ENCODE data around the gene KIF26B. TPM values are rescaled to one million over a fixed set of nuclear protein-coding genes. Genes with fewer than 3 reads are reported as not detected.

KIF26B gene
- polyA plus RNA-seq, 1 of the 3 experiments (the other 2 are of a cell fraction), result 2.6 TPM

DNA sequence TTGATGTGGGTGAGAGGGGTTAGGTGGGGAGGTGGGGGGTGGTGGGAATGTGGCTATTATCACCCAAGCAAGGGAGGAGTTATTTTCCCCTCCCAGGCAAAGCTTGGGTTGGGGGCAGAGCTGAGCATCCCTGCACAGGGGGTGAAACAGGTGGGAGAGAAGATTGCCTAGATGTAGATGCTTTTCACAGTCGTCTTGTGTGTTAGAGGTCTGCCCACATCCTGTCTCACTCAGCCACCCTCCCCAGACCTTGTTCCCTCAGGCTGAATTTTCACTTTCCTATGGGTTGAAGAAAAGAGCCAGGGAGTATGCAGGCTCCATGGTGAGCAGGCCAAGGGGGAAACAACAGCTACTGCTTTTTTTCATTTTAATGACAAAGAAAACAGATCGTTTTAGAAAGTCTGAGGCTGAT lies 223.5 kb downstream of the KIF26B start:
- no peak overlapping the region for H3K9ac ChIP-seq
- H3K9me3 ChIP-seq, result no peaks in the 10 kb centered on the region
- no peak overlapping the region for H2AFZ ChIP-seq (ENCODE audit: low read depth)
- 23% methylated on average over 2 of the region's 2 CpGs for WGBS (ENCODE audit: low lambda C conversion rate)
- DNase-seq, result peak; percentile 41
- H3K27ac ChIP-seq (ENCODE audit: low read depth in 2 of 2, low read length in 1 of 2), result peak overlapping the region in 1 of 2 experiments; percentile 71; a peak in 2 of 4 replicates
- no peaks in the 10 kb centered on the region for H3K9me2 ChIP-seq
- H3F3A ChIP-seq (replicated peaks; ENCODE audit: insufficient read depth), result no peaks in the 10 kb centered on the region
- no peak for TF ChIP-seq TCF12 (IDR thresholded peaks at IDR 0.05)
- TF ChIP-seq CHD2 (IDR thresholded peaks at IDR 0.05; ENCODE audit: low read length, partially characterized antibody), result no peak
- peak; percentile 60 for TF ChIP-seq GATA2 (CRISPR knock-in tag; IDR thresholded peaks at IDR 0.05)
- no peak for TF ChIP-seq EZH2phosphoT487 (IDR thresholded peaks at IDR 0.05; ENCODE audit: borderline replicate concordance, low read depth)
- TF ChIP-seq, protein P1, sequence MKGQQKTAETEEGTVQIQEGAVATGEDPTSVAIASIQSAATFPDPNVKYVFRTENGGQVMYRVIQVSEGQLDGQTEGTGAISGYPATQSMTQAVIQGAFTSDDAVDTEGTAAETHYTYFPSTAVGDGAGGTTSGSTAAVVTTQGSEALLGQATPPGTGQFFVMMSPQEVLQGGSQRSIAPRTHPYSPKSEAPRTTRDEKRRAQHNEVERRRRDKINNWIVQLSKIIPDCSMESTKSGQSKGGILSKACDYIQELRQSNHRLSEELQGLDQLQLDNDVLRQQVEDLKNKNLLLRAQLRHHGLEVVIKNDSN (IDR thresholded peaks at IDR 0.05; ENCODE audit: borderline replicate concordance, low read depth), result no peak
- no peak for TF ChIP-seq POLR2AphosphoS5 (IDR thresholded peaks at IDR 0.05; ENCODE audit: low read depth, low read length)
- TF ChIP-seq, protein P2, sequence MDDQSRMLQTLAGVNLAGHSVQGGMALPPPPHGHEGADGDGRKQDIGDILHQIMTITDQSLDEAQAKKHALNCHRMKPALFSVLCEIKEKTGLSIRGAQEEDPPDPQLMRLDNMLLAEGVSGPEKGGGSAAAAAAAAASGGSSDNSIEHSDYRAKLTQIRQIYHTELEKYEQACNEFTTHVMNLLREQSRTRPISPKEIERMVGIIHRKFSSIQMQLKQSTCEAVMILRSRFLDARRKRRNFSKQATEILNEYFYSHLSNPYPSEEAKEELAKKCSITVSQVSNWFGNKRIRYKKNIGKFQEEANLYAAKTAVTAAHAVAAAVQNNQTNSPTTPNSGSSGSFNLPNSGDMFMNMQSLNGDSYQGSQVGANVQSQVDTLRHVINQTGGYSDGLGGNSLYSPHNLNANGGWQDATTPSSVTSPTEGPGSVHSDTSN (IDR thresholded peaks at IDR 0.05), result no peak
- no peak for TF ChIP-seq TEAD4 (IDR thresholded peaks at IDR 0.05; ENCODE audit: borderline replicate concordance, insufficient read depth)
- H3K27me3 ChIP-seq (ENCODE audit: insufficient read depth), result no peaks in the 10 kb centered on the region
- no peak overlapping the region for H3K4me2 ChIP-seq
- no peaks in the 10 kb centered on the region for H3K79me2 ChIP-seq (ENCODE audit: insufficient read depth)
- H4K20me1 ChIP-seq (ENCODE audit: insufficient read depth), result no peaks in the 10 kb centered on the region
- H3K36me3 ChIP-seq (replicated peaks in 1 of 2; ENCODE audit: control insufficient read depth in 1 of 2, insufficient read depth in 2 of 2, low read length in 1 of 2), result peaks cover under 1 to 40% of the 10 kb centered on the region in 2 experiments
- CTCF ChIA-PET, result interaction anchor here (0.6 to 1.3 kb wide), 4 partner anchors 9 to 484 kb away, joined by 3 to 5 read pairs (median 3); no protein-coding TSS in a partner anchor
- H3K4me1 ChIP-seq (ENCODE audit: control insufficient read depth in 1 of 2, insufficient read depth in 2 of 2, low read depth in 1 of 2, low read length in 1 of 2), result peaks cover 0 to 26% of the 10 kb centered on the region in 2 experiments; a peak in 2 of 4 replicates
- POLR2A ChIA-PET, result no interaction called here
- no peak overlapping the region for H3K4me3 ChIP-seq (ENCODE audit: low read depth in 2 of 2, low read length in 1 of 2)

DNA sequence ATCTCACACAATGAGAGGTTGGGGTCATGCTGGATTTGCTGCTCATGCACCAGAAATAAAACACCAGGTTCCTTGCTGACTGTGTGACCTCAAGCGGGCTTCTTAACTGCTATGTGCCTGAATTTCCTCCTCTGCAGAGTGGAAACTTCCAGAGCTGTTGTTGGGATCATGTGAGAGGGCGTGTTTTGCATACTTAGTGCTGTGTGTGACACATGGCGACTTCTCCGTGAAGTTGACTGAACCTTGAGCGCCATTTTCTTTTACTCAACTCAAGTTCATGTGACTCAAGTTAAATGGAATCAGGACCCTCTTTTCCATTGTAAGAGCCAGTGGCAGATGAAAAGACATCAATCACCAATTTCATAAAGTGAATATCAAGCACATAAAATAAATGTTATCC lies 224.0 kb downstream of the KIF26B start:
- no peak for DNase-seq
- no peaks in the 10 kb centered on the region for H4K20me1 ChIP-seq (ENCODE audit: insufficient read depth)
- no peaks in the 10 kb centered on the region for H3K27me3 ChIP-seq (ENCODE audit: insufficient read depth)
- no peak overlapping the region for H3K9ac ChIP-seq
- peaks cover 0 to 44% of the 10 kb centered on the region in 2 experiments for H3K36me3 ChIP-seq (replicated peaks in 1 of 2; ENCODE audit: control insufficient read depth in 1 of 2, insufficient read depth in 2 of 2, low read length in 1 of 2)
- peaks cover 0 to 26% of the 10 kb centered on the region in 2 experiments; a peak in 2 of 4 replicates for H3K4me1 ChIP-seq (ENCODE audit: control insufficient read depth in 1 of 2, insufficient read depth in 2 of 2, low read depth in 1 of 2, low read length in 1 of 2)
- no peak overlapping the region for H2AFZ ChIP-seq (ENCODE audit: low read depth)
- no peaks in the 10 kb centered on the region for H3F3A ChIP-seq (replicated peaks; ENCODE audit: insufficient read depth)
- H3K9me3 ChIP-seq, result no peaks in the 10 kb centered on the region
- H3K4me3 ChIP-seq (ENCODE audit: low read depth in 2 of 2, low read length in 1 of 2), result no peak overlapping the region
- H3K27ac ChIP-seq (ENCODE audit: low read depth in 2 of 2, low read length in 1 of 2), result peak overlapping the region in 1 of 2 experiments; percentile 71; a peak in 2 of 4 replicates
- ChIA-PET POLR2A (no interaction called here), CTCF (interaction anchor here (1.2 to 1.3 kb wide), 3 partner anchors 9 to 223 kb away, joined by 3 to 5 read pairs (median 3); no protein-coding TSS in a partner anchor)
- WGBS (ENCODE audit: low lambda C conversion rate), result 88% methylated on average over 5 of the region's 5 CpGs
- H3K4me2 ChIP-seq, result no peak overlapping the region
- TF ChIP-seq ELF1 (IDR thresholded peaks at IDR 0.05) (no peak), FOXM1 (IDR thresholded peaks at IDR 0.05; ENCODE audit: low read depth) (no peak), JUND (IDR thresholded peaks at IDR 0.05) (no peak), GATA2 (CRISPR knock-in tag; IDR thresholded peaks at IDR 0.05) (no peak), RFX5 (IDR thresholded peaks at IDR 0.05; ENCODE audit: low read length) (no peak), MXI1 (IDR thresholded peaks at IDR 0.05; ENCODE audit: low read depth, low read length) (no peak), USF2 (IDR thresholded peaks at IDR 0.05; ENCODE audit: borderline replicate concordance, low read depth, low read length) (no peak), NRF1 (IDR thresholded peaks at IDR 0.05; ENCODE audit: low read depth, low read length) (no peak), TEAD4 (IDR thresholded peaks at IDR 0.05; ENCODE audit: borderline replicate concordance, insufficient read depth) (no peak)
- TF ChIP-seq, protein P1 (IDR thresholded peaks at IDR 0.05; ENCODE audit: borderline replicate concordance, low read depth), result no peak
- TF ChIP-seq, protein P3, sequence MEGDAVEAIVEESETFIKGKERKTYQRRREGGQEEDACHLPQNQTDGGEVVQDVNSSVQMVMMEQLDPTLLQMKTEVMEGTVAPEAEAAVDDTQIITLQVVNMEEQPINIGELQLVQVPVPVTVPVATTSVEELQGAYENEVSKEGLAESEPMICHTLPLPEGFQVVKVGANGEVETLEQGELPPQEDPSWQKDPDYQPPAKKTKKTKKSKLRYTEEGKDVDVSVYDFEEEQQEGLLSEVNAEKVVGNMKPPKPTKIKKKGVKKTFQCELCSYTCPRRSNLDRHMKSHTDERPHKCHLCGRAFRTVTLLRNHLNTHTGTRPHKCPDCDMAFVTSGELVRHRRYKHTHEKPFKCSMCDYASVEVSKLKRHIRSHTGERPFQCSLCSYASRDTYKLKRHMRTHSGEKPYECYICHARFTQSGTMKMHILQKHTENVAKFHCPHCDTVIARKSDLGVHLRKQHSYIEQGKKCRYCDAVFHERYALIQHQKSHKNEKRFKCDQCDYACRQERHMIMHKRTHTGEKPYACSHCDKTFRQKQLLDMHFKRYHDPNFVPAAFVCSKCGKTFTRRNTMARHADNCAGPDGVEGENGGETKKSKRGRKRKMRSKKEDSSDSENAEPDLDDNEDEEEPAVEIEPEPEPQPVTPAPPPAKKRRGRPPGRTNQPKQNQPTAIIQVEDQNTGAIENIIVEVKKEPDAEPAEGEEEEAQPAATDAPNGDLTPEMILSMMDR (IDR thresholded peaks at IDR 0.05), result no peak
- TF ChIP-seq, protein P2 (IDR thresholded peaks at IDR 0.05), result no peak
- no peaks in the 10 kb centered on the region for H3K79me2 ChIP-seq (ENCODE audit: insufficient read depth)
- no peaks in the 10 kb centered on the region for H3K9me2 ChIP-seq

Measured in SK-N-SH (cell line).